Measurements from ENCODE around the gene IGSF21.

The IGSF21 gene

GRCh38 chr1:18103788-18104421 is 3.7 kb upstream of the IGSF21 start:
- TF ChIP-seq CTCF (IDR thresholded peaks at IDR 0.05; ENCODE audit: low read depth, low read length) = no peak

GRCh38 chr1:18104546-18105100 is 3.0 kb upstream of the IGSF21 start:
- no peak for DNase-seq (ENCODE audit: low read depth in 2 of 2)
- no peak for TF ChIP-seq CTCF (IDR thresholded peaks at IDR 0.05; ENCODE audit: low read depth, low read length)
- H3K4me3 ChIP-seq (replicated peaks in 1 of 2; ENCODE audit: low read depth in 2 of 2, low read length in 2 of 2) = no peak overlapping the region

More at GRCh38 chr1:18103788-18104421, 3.7 kb upstream of the IGSF21 start:
- DNase-seq (ENCODE audit: low read depth in 2 of 2) = no peak
- H3K4me3 ChIP-seq (replicated peaks in 1 of 2; ENCODE audit: low read depth in 2 of 2, low read length in 2 of 2) = no peak overlapping the region

- no peak for DNase-seq (ENCODE audit: low read depth in 2 of 2)
- no peak overlapping the region for H3K4me3 ChIP-seq (replicated peaks in 1 of 2; ENCODE audit: low read depth in 2 of 2, low read length in 2 of 2)
- TF ChIP-seq CTCF (IDR thresholded peaks at IDR 0.05; ENCODE audit: low read depth, low read length) = no peak
These were observed 2.4 kb upstream of the IGSF21 start for GRCh38 chr1:18105196-18105595.

- no peak for TF ChIP-seq CTCF (IDR thresholded peaks at IDR 0.05; ENCODE audit: low read depth, low read length)
- no peak overlapping the region for H3K4me3 ChIP-seq (replicated peaks in 1 of 2; ENCODE audit: low read depth in 2 of 2, low read length in 2 of 2)
- no peak for DNase-seq (ENCODE audit: low read depth in 2 of 2)
These were observed 880 bp downstream of the IGSF21 start for GRCh38 chr1:18108299-18109057.

GRCh38 chr1:18109058-18109755 is 1.6 kb downstream of the IGSF21 start:
- TF ChIP-seq CTCF (IDR thresholded peaks at IDR 0.05; ENCODE audit: low read depth, low read length) = no peak
- DNase-seq (ENCODE audit: low read depth in 2 of 2) = no peak
- H3K4me3 ChIP-seq (replicated peaks in 1 of 2; ENCODE audit: low read depth in 2 of 2, low read length in 2 of 2) = no peak overlapping the region

GRCh38 chr1:18109756-18110597 is 2.4 kb downstream of the IGSF21 start:
- no peak for TF ChIP-seq CTCF (IDR thresholded peaks at IDR 0.05; ENCODE audit: low read depth, low read length)
- H3K4me3 ChIP-seq (replicated peaks in 1 of 2; ENCODE audit: low read depth in 2 of 2, low read length in 2 of 2) = no peak overlapping the region
- DNase-seq (ENCODE audit: low read depth in 2 of 2) = no peak

All from cardiac fibroblast (primary cell).